ENCODE data around the gene NF2.

Gene NF2

GRCh38 chr22:29673361-29674066 is 70.1 kb downstream of the NF2 start:
- DNase-seq = no peak

- no peak for DNase-seq
Observed at GRCh38 chr22:29674121-29674520, 70.7 kb downstream of the NF2 start.

GRCh38 chr22:29679316-29679715 is 75.9 kb downstream of the NF2 start:
- no peak for DNase-seq

- no peak for DNase-seq
Observed at GRCh38 chr22:29683536-29683935, 80.1 kb downstream of the NF2 start.

GRCh38 chr22:29684244-29684643 is 80.8 kb downstream of the NF2 start:
- no peak for DNase-seq

GRCh38 chr22:29689206-29689879 is 85.9 kb downstream of the NF2 start:
- no peak for DNase-seq

GRCh38 chr22:29689880-29690213 is 86.4 kb downstream of the NF2 start:
- peak; percentile 86 for DNase-seq

GRCh38 chr22:29690476-29690875 is 87.0 kb downstream of the NF2 start:
- DNase-seq = peak; percentile 43

GRCh38 chr22:29691636-29692326 is 88.3 kb downstream of the NF2 start:
- DNase-seq = peak; percentile 69

GRCh38 chr22:29692327-29692640 is 88.9 kb downstream of the NF2 start:
- DNase-seq = peak; percentile 39

GRCh38 chr22:29693161-29693560 is 89.7 kb downstream of the NF2 start:
- DNase-seq = no peak

GRCh38 chr22:29693671-29694070 is 90.2 kb downstream of the NF2 start:
- DNase-seq = no peak

- peak; percentile 36 for DNase-seq
Observed at GRCh38 chr22:29695129-29695926, 91.9 kb downstream of the NF2 start.

- DNase-seq = no peak
Observed at GRCh38 chr22:29697853-29698598, 94.6 kb downstream of the NF2 start.

- DNase-seq = no peak
Observed at GRCh38 chr22:29700206-29700899, 96.9 kb downstream of the NF2 start.

GRCh38 chr22:29700900-29701154 is 97.4 kb downstream of the NF2 start:
- DNase-seq = peak; percentile 82

GRCh38 chr22:29701155-29701999 is 97.9 kb downstream of the NF2 start:
- peak; percentile 82 for DNase-seq

- DNase-seq = no peak
Observed at GRCh38 chr22:29702000-29702930, 98.8 kb downstream of the NF2 start.

GRCh38 chr22:29702931-29703501 is 99.6 kb downstream of the NF2 start:
- DNase-seq = no peak

Measured in DMS79 (cell line).